LNCaP clone FGC (cell line): ENCODE results near the gene CLMP.

Experiments
- DNase-seq: peaks from one replicate; pipeline ENCODE4 v3.0.0-alpha.2; 2011; ENCODE audit warnings: low read depth
- H3K4me3 ChIP-seq: 2 replicates; pipeline ENCODE4 v1.5.1; 2011; ENCODE audit warnings: mild to moderate bottlenecking, low read depth, low read length, control low read depth
- TF ChIP-seq, protein P1 (sequence below): IDR thresholded peaks from 2 replicates; pipeline ENCODE4 v1.5.1; 2012; ENCODE audit warnings: mild to moderate bottlenecking; ENCODE audit not compliant: control insufficient read depth, insufficient read depth; ENCODE audit errors: extremely low read depth

Gene CLMP

DNA sequence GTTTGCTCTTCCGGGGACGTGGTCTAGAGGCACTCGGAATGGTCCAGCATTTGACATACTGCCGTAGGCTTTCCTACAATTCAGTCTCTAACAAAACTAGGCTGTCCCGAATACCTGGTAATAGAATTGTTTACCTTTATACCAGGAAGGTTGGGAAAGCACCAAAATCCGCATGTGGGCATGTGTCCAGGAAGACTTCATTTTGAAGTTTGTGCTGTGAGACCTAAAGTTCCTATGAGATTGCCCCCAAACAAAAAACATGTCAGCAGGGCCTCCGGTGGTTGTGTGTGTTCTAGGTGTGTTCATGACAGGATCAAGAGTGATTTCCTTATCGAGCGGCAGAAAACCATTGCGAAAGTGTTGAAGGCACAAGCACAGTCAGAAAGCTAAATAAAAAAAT lies 159.2 kb downstream of the CLMP start:
- H3K4me3 ChIP-seq, result no peak overlapping the region
- DNase-seq, result no peak
- TF ChIP-seq, protein P1, sequence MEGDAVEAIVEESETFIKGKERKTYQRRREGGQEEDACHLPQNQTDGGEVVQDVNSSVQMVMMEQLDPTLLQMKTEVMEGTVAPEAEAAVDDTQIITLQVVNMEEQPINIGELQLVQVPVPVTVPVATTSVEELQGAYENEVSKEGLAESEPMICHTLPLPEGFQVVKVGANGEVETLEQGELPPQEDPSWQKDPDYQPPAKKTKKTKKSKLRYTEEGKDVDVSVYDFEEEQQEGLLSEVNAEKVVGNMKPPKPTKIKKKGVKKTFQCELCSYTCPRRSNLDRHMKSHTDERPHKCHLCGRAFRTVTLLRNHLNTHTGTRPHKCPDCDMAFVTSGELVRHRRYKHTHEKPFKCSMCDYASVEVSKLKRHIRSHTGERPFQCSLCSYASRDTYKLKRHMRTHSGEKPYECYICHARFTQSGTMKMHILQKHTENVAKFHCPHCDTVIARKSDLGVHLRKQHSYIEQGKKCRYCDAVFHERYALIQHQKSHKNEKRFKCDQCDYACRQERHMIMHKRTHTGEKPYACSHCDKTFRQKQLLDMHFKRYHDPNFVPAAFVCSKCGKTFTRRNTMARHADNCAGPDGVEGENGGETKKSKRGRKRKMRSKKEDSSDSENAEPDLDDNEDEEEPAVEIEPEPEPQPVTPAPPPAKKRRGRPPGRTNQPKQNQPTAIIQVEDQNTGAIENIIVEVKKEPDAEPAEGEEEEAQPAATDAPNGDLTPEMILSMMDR, result no peak

- no peak for DNase-seq
- H3K4me3 ChIP-seq, result no peak overlapping the region
- TF ChIP-seq, protein P1, result no peak
Observed at GRCh38 chr11:123034597-123034996, 160.5 kb downstream of the CLMP start.

- no peak for DNase-seq
Observed at GRCh38 chr11:123033895-123034294, 161.2 kb downstream of the CLMP start.

DNA sequence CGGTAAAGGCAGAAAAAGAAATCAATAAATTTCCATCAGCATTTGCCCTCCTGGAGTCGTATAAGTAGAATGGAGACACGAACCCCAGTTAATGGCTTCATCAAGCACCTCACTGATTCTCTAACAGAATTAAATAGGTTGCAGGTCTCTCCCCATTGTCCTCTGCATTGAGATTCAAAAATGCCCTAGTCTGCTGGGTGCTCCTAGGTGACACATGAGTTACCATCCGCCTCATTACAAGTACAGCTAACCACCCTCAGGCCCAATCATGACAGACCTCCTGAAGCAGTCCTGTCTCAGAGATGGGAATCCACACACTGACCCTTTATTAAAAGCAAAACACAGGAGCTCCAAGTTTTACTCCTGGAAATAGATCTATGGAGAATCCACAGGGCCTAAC lies 164.5 kb downstream of the CLMP start:
- no peak overlapping the region for H3K4me3 ChIP-seq
- no peak for DNase-seq
- TF ChIP-seq, protein P1, result no peak

More at GRCh38 chr11:123033895-123034294, 161.2 kb downstream of the CLMP start:
- TF ChIP-seq, protein P1, result no peak
- H3K4me3 ChIP-seq, result no peak overlapping the region

DNA sequence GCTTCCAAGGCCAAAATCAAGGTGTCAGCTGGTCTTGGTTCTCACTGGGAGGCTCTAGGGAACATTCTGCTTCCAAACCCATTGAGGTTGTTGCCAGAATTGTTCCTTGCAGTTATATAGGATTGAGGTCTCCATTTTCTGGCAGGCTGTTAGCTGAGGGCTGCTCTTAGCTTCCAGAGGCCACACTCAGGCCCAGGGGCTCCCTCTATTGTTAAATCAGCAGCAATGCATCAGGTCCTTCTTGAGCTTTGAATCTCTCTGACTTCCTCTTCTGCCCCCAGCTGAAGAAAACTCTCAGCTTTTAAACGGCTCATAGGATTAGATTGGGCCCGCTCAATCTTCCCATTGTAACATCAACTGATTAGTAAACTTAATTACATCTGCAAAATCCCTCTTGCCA lies 174.1 kb downstream of the CLMP start:
- no peak overlapping the region for H3K4me3 ChIP-seq
- DNase-seq, result no peak
- TF ChIP-seq, protein P1, result peak; percentile 54
